Neutrophil (primary cell): Measurements from ENCODE around the gene CEL.
"Not testable (repeated sequence)": the region's sequence is repeated elsewhere in the genome, so short reads cannot be mapped to it uniquely, and the experiment has no call there.

Experiments
- H3K27ac ChIP-seq: fragments of 200-600 bp; sonication (generic); 2 replicates; pipeline ENCODE4 v1.5.1; 2016; ENCODE audit warnings: mild to moderate bottlenecking, moderate library complexity
- H3K27me3 ChIP-seq: fragments of 200-600 bp; sonication (generic); 2 replicates; pipeline ENCODE4 v1.6.0; 2016; ENCODE audit warnings: mild to moderate bottlenecking
- H3K36me3 ChIP-seq: fragments of 200-600 bp; sonication (generic); 2 replicates; pipeline ENCODE4 v1.5.1; 2017
- H3K4me1 ChIP-seq, 2 experiments: fragments of 200-600 bp in 1 of 2; sonication (generic) in 1 of 2; 1 replicate in 1 of 2; 2 replicates in 1 of 2; pipeline versions ENCODE4 v1.5.1 to v1.6.1; 2013 to 2016; ENCODE audit warnings: low read depth in 1 of 2, low read length in 1 of 2, mild to moderate bottlenecking in 1 of 2, moderate library complexity in 1 of 2; ENCODE audit not compliant: control insufficient read depth in 1 of 2, insufficient read depth in 1 of 2
- H3K4me3 ChIP-seq, 2 experiments: fragments of 200-600 bp in 1 of 2; sonication (generic) in 1 of 2; 1 replicate in 1 of 2; 2 replicates in 1 of 2; pipeline ENCODE4 v1.5.1; 2013 to 2016; ENCODE audit warnings: low read depth in 1 of 2, low read length in 1 of 2, mild to moderate bottlenecking in 1 of 2, moderate library complexity in 1 of 2
- H3K9me3 ChIP-seq: fragments of 200-600 bp; sonication (generic); 2 replicates; pipeline ENCODE4 v1.5.1; 2016
- CTCF ChIP-seq: fragments of 200-600 bp; sonication (generic); IDR thresholded peaks from 2 replicates; pipeline ENCODE4 v1.5.1; 2016; ENCODE audit warnings: antibody characterized with exemption

Gene CEL

GRCh38 chr9:133065070-133065388 is 3.2 kb downstream of the CEL start:
- no peaks in the 10 kb centered on the region for H3K9me3 ChIP-seq
- H3K4me1 ChIP-seq = no peaks in the 10 kb centered on the region
- no peaks in the 10 kb centered on the region for H3K36me3 ChIP-seq
- TF ChIP-seq CTCF = no peak
- peaks cover 5% of the 10 kb centered on the region for H3K27me3 ChIP-seq
- no peak overlapping the region for H3K4me3 ChIP-seq
- no peak overlapping the region for H3K27ac ChIP-seq

DNA sequence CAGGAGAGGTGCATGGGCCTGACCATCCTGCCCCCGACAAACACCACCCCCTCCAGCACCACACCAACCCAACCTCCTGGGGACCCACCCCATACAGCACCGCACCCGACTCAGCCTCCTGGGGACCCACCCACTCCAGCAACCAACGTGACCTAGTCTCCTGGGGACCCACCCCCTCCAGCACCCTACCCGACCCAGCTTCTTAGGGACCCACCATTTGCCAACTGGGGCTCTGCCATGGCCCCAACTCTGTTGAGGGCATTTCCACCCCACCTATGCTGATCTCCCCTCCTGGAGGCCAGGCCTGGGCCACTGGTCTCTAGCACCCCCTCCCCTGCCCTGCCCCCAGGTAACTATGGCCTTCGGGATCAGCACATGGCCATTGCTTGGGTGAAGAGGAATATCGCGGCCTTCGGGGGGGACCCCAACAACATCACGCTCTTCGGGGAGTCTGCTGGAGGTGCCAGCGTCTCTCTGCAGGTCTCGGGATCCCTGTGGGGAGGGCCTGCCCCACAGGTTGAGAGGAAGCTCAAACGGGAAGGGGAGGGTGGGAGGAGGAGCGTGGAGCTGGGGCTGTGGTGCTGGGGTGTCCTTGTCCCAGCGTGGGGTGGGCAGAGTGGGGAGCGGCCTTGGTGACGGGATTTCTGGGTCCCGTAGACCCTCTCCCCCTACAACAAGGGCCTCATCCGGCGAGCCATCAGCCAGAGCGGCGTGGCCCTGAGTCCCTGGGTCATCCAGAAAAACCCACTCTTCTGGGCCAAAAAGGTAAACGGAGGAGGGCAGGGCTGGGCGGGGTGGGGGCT is 4.6 kb downstream of the CEL start:
- no peak overlapping the region for H3K4me3 ChIP-seq
- H3K27me3 ChIP-seq = no peaks in the 10 kb centered on the region
- TF ChIP-seq CTCF = no peak
- H3K9me3 ChIP-seq = no peaks in the 10 kb centered on the region
- no peak overlapping the region for H3K27ac ChIP-seq
- no peaks in the 10 kb centered on the region for H3K36me3 ChIP-seq
- H3K4me1 ChIP-seq = no peaks in the 10 kb centered on the region

DNA sequence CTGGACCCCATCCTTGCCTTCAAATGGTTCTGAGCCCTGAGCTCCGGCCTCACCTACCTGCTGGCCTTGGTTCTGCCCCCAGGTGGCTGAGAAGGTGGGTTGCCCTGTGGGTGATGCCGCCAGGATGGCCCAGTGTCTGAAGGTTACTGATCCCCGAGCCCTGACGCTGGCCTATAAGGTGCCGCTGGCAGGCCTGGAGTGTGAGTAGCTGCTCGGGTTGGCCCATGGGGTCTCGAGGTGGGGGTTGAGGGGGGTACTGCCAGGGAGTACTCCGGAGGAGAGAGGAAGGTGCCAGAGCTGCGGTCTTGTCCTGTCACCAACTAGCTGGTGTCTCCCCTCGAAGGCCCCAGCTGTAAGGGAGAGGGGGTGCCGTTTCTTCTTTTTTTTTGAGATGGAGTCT is 5.2 kb downstream of the CEL start:
- Histone ChIP-seq H3K4me3 (no peak overlapping the region), H3K27me3 (no peaks in the 10 kb centered on the region), H3K9me3 (no peaks in the 10 kb centered on the region), H3K27ac (no peak overlapping the region), H3K4me1 (no peaks in the 10 kb centered on the region), H3K36me3 (no peaks in the 10 kb centered on the region)
- TF ChIP-seq CTCF = no peak

DNA sequence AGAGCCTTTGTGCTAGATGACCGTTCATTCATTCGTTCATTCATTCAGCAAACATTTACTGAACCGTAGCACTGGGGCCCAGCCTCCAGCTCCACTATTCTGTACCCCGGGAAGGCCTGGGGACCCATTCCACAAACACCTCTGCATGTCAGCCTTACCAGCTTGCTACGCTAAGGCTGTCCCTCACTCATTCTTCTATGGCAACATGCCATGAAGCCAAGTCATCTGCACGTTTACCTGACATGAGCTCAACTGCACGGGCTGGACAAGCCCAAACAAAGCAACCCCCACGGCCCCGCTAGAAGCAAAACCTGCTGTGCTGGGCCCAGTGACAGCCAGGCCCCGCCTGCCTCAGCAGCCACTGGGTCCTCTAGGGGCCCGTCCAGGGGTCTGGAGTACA is 6.0 kb downstream of the CEL start:
- no peaks in the 10 kb centered on the region for H3K27me3 ChIP-seq
- TF ChIP-seq CTCF = no peak
- H3K4me3 ChIP-seq = no peak overlapping the region
- H3K4me1 ChIP-seq = no peaks in the 10 kb centered on the region
- H3K9me3 ChIP-seq = no peaks in the 10 kb centered on the region
- no peaks in the 10 kb centered on the region for H3K36me3 ChIP-seq
- H3K27ac ChIP-seq = no peak overlapping the region

GRCh38 chr9:133068431-133068830 is 6.7 kb downstream of the CEL start:
- H3K27ac ChIP-seq, H3K4me1 ChIP-seq, H3K4me3 ChIP-seq, H3K27me3 ChIP-seq, H3K36me3 ChIP-seq, H3K9me3 ChIP-seq: not testable (repeated sequence)

GRCh38 chr9:133070500-133070961 is 8.8 kb downstream of the CEL start:
- not testable (repeated sequence) for H3K4me3 ChIP-seq, H3K4me1 ChIP-seq, H3K27ac ChIP-seq, H3K27me3 ChIP-seq, H3K9me3 ChIP-seq, H3K36me3 ChIP-seq

- not testable (repeated sequence) for H3K36me3 ChIP-seq, H3K4me1 ChIP-seq, H3K27me3 ChIP-seq
Measured at GRCh38 chr9:133070985-133071384, 9.2 kb downstream of the CEL start.

More at GRCh38 chr9:133070985-133071384, 9.2 kb downstream of the CEL start:
- H3K27ac ChIP-seq, H3K4me3 ChIP-seq, H3K9me3 ChIP-seq: not testable (repeated sequence)
